ENCODE data around the gene P4HA2.

The P4HA2 gene

GRCh38 chr5:132227485-132228240 is at the start of gene P4HA2:
TSS of gene P4HA2 (minus strand) at chr5:132227853. CDS start at chr5:132218626, 9,227 bp downstream.
- DNase-seq (ENCODE audit: low read depth) = peak; percentile 74

DNA sequence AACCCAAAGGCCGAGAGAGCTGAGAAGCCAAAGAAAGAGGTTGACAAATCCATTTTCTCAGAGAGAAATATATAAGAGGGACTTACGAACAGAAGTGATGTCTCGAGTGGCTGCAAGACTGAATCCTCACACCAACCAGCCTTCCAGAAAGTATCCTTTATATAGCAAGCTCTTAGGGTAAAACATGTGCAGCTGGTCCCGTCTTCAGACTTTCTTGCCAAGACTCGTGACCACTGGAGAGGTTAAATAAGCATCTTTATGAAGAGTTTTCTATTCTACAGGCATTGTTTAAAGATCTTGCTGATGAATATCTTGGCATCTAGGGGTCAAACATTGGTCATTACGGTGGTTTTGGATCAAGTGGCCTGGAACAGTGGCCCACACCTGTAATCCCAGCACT is 49.6 kb upstream of the P4HA2 start:
- no peak for DNase-seq (ENCODE audit: low read depth)

DNA sequence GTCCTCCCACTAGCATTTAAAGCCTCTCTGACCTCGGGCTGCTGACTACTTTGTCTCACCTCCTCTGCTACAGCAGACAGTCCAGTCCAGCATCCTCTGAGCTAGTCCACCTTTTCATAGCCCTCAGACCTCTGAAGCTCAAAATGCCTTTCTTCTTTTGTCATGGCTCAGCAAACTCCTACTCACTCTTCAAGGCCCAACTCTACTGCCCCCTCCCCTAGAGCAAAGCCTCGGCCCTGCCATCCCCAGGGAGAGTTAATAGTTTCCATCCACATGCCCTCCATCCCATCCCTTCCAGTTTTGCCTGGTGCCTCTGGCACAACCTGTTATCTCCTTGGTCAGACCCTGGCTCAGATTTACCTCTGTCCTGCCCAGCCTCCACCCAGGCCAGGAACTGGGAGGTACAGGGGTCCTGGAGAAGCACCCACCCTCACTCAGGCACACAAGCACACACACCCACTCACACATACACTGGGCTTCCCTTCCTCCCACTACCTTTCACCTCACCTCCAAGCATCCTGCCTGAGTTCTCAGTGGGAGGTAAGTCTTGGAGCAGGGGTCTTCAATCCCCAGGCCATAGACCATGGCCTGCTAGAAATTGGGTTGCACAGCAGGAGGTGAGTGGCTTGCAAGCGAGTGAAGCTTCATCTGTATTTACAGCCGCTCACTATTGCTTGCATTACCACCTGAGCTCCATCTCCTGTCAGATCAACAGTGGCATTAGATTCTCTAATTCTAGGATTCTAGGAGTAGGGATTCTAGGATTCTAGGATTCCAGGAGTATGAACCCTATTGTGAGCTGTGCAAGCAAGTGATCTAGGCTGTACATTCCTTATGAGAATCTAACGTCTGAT is 47.9 kb upstream of the P4HA2 start:
- DNase-seq (ENCODE audit: low read depth) = no peak

DNA sequence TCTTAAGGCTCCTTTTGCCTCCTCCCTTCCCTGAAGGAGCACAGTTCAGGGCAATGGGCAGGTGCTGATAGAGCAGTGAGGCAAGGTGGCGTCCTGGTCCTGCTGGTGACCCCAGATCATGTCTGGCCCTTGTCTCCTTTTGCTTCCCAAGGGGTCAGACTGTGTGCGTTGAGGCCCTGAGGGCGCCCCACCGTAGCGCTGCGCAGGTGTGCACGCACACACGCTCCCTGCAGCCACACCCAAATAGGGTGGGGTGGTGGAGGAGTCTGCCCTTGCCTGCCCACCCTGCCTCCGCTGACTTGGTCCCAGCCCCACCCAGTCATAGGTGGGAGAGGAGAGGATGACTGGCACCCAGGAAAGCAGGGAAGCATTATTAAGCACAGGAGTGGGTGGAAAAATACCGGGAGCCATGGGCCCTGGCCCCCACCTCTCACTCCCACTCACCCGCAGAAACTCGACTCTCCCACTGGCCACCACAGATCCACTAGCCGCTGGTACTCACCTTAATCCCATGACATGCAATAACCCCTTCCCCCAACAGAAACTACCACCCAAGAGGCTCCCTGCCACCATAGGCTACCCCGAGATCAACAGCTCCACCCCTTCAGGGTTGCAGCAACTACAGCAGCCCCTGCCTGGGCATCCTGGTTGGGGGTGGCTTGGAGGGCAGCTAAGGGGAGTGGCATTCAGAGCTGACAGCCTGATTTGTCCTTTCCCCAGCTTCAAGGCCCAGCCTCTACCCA is 46.6 kb upstream of the P4HA2 start:
- no peak for DNase-seq (ENCODE audit: low read depth)

- no peak for DNase-seq (ENCODE audit: low read depth)
These were observed 46.0 kb upstream of the P4HA2 start for GRCh38 chr5:132273631-132274030.

DNA sequence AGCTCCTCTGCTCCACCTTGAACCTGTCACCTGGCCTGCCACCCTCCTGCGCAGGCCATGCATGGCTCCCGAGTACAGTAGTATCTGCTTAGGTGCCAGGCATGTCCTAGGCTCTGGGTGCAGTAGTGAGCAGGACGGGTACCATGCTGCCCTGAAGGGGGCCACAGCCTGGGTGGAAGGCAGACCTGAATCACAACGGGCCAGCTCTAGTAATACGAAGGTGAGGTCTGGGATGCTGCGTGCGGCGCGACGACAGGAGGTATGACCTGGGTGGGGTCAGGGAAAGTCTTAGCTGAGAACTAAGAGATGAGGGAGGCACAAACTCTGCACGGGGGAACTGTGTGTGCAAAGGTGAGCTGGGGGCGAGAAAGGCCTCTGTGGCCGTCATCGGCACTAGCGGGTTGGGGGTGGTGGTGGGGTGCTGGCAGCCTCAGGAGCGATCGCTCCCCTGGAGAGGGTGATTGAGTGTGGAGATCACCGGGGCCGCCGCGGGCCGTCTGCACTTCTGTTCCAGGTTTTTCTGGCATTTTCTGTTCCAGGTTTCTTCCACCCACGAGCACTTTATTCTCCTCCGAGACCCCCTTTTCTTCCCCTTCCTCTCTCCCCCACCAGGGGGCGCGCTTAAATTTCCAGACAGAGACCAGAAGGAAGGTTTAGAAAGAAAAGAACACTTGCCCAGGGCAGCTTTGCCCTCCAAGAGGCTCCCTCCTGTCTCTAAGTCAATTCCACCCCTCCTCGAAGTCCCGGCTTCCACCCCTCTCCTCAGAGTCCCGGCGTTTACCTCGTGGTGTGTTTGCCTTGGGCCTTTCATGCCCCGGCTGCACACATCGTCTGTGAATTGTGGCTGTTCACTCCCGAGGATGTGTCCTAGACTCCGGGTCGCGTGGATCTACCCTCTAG is 44.9 kb upstream of the P4HA2 start:
- no peak for DNase-seq (ENCODE audit: low read depth)

DNA sequence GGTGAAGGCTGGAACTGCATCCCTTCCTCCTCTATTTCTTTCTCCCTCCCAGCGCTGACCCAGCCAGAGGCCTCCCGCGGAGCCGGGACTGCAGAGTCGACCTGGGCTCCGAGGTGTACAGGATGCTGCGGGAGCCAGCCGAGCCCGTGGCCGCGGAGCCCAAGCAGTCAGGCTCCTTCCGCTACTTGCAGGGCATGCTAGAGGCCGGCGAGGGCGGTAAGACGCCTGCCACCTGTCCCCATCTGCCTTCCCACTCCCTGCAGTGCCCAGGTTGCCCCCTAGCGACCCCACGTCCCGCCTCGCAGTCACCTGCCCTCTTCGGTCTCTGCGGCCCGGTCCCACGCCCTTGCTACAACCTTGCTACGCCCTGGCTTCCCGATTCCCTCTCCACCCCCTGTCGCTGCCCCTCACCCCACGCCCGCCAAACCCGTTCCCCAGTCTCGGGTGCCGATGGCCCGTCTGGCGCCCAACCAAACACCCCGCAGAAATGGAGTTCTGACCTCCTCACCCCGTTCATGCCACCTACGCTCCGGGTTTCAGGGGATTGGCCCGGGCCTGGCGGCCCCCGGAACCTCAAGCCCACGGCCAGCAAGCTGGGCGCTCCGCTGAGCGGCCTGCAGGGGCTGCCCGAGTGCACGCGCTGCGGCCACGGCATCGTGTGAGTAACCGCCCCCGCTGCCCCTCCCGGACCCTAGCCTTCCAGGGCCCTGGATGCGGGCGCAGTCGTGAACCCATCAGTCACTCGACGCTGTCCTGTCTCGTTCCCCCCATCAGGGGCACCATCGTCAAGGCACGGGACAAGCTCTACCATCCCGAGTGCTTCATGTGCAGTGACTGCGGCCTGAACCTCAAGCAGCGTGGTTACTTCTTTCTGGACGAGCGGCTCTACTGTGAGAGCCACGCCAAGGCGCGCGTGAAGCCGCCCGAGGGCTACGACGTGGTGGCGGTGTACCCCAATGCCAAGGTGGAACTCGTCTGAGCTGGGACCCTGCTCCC is 43.9 kb upstream of the P4HA2 start:
- no peak for DNase-seq (ENCODE audit: low read depth)

DNA sequence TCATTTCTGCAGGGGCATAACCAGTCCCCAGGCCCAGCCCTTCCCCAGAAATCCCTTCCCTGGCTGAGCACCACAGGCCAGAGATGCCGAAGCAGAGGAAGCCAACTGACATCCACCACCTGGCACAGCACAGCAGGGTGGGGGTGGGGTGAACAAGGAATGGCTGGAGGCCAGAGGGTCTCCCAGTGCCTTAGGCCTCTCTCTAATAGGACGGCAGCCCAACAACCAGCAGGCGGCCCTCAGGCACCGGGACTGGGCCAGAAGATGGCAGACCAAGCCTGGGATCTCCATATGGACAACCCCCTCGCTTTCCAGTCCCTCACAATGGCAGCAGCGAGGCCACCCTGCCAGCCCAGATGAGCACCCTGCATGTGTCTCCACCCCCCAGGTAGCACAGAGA is 43.1 kb upstream of the P4HA2 start:
- no peak for DNase-seq (ENCODE audit: low read depth)

GRCh38 chr5:132270335-132270665 is 42.6 kb upstream of the P4HA2 start:
- no peak for DNase-seq (ENCODE audit: low read depth)

- no peak for DNase-seq (ENCODE audit: low read depth)
These were observed 42.1 kb upstream of the P4HA2 start for GRCh38 chr5:132269635-132270334.

DNA sequence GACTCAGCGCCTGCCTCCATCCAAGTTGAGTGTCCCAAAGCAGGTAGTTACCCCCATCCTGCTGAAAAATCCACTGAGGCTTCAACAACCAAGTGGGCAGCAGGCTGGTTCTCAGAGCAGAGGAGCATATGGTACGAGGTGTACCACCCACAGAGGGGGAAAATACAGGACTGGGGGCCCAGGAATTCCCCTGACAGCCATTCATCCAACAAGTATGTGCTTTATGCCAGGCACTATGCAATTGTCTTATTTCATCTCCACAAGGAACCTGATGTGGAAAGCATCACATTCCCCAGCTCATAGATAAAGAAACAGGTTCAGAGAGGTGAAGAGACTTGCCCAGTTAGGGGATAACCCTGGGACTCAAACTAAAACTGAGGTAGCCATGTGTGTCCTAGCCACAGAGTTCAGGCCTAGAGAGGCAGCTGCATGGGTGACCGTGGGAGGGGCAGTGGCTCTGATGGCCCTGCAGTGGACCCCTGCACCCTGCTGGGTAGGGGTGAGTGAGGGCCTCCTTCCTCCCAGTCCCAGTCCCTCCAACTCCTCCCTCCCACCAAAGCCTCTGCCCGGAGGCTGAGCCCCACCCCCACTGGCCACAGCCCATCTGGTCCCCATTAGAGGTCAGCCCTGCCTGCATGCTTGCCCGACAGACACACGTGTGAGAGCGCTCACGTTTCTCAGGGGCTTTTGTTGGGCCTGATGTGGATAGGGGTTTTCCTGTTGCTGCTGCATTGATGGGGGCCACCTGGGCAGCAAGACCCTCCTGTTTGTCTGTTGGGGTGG is 41.3 kb upstream of the P4HA2 start:
- DNase-seq (ENCODE audit: low read depth) = peak; percentile 69

DNA sequence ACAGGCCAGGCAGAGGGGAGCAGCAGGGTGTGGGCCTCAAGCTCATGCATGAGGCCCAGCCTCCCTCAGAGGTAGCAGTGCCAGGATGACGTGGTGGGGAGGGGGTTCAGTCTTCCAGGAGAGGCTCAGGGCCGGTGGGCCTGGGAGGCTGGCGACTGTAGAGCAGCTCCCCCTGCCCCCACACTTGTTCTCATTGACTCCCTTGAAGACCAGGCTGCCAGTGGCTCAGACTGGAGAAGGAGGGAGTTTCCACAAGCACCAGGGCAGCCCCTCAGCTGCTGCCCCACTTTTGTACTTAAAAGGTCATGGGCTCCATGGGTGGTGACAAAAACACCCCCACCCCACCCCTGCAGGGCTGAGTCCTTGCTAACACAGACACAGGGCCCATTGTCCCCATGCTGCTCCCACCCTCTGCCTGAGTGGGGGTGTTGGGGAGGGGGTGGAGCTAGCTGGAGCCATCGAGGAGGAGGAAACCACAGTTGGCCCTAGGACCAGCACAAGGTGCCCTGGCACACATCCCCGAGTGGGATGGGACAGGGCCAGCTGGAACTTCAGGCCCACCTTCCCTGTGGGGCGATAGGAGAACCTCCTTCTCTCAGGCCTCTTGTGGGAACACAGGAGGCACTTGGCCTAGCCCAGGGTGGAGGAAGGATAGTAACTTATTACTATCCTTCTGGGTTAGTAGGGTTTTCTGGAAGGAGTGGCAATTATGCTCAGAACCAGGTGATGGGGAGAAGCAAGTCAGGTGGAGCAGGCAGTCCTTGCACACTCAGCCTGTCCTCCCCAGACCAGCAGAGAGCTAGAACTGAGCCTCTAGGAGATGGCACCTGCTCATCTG is 40.5 kb upstream of the P4HA2 start:
- DNase-seq (ENCODE audit: low read depth) = no peak

- no peak for DNase-seq (ENCODE audit: low read depth)
These were observed 39.6 kb upstream of the P4HA2 start for GRCh38 chr5:132267166-132267739.

- DNase-seq (ENCODE audit: low read depth) = no peak
These were observed 39.1 kb upstream of the P4HA2 start for GRCh38 chr5:132266836-132267160.

DNA sequence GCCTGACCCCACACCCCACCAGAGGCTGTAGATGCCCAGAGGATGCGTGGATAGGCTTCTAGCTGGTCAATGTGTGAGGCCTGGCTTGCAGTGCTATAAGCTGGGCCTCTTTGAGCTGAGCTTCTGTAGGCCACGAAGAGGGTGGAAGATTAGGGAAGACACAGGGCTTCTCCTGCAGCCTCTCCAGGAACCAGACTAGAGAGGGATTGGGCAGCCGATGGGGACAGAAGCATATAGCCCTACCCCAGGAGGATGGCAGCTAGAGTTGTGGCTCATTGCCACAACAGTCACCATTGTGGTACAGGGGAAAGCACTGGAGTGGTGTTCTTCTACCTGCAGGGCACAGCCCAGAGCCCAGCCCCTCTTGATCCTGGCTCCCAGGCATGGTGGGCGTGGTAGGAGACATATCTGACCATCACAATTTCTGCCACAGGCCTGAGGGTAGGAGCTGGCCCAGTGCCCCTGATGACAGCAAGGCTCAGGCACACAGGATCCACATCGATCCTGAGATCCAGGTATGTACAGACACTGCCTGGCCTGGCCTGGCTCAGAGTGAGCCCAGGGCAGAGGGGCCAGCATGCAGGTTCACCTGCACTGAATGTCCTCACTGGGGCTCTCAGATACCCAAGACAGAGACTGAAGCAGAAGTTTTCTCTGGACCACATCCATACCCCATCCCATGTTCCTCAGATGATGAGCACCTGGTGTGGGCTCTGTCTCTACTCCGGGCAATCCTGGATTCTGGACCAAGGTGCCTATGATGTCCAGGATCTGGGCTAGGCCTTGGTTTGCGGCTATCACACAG is 38.6 kb upstream of the P4HA2 start:
- no peak for DNase-seq (ENCODE audit: low read depth)

DNA sequence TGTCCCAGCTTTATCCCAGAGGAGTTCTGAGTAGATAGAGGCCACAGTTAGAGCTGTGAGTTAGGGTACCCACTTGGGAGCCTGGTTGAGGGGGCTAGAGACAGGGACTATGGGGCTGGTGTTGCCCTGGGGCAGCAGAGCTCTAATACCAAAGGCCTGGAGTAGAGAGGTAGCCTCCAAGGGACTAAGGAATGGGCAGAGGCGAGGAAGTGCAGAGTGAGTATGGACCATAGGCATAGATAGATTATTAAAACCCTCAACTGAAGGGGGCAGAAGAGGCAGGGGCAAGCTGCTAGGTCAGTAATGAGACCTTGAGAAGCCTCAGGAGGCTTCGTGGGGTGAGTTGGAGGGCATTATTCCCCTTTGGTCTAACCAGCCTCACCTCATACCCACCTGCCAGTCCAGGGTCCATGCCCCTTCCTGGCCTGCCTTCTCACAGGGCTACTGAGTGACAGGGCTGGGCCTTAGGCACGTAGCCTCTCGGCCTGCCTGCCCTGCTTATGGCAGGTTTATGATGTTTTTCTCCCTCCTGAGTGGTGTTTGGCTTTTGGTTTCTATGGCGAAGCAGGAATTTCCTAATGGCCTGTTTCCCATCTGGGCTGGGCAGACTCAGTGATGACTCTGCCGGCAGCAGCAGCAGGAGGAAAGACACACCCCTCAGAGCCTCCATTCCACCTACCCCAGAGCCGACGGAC is 37.8 kb upstream of the P4HA2 start:
- peak; percentile 97 for DNase-seq (ENCODE audit: low read depth)

Measured in iris pigment epithelial cell (primary cell).